Natural killer cell (primary cell): ENCODE results near the gene FGD4. TPM values are rescaled to one million over a fixed set of nuclear protein-coding genes. Genes with fewer than 3 reads are reported as not detected.

Experiments used
- ATAC-seq, 3 donors: fragments of 150-1000 bp in 2 of 3; fragments of 200-7000 bp in 1 of 3; cut with Tn5 transposase; 1 replicate in 1 of 3; 2 replicates in 2 of 3; pipeline ENCODE4 v1.10.0; 2021; ENCODE audit warnings: mild to moderate bottlenecking in 2 of 3, moderate library complexity in 2 of 3
- DNase-seq, 2 donors: peaks; one replicate each; pipeline versions ENCODE4 v3.0.0 to v3.0.0-alpha.2; 2013 to 2021; ENCODE audit warnings: mixed read lengths in 1 of 2
- H3K27ac ChIP-seq: one replicate; pipeline ENCODE4 v1.5.1; 2013; ENCODE audit warnings: mild to moderate bottlenecking, low read length
- H3K27me3 ChIP-seq: one replicate; pipeline ENCODE4 v1.6.1; 2013; ENCODE audit warnings: low read length; ENCODE audit not compliant: control insufficient read depth, insufficient read depth
- H3K36me3 ChIP-seq: one replicate; pipeline ENCODE4 v1.6.1; 2013; ENCODE audit warnings: low read length; ENCODE audit not compliant: control insufficient read depth, insufficient read depth
- H3K4me1 ChIP-seq: one replicate; pipeline ENCODE4 v1.6.1; 2013; ENCODE audit warnings: low read length; ENCODE audit not compliant: control insufficient read depth, insufficient read depth
- H3K4me3 ChIP-seq: one replicate; pipeline ENCODE4 v1.5.1; 2013; ENCODE audit warnings: low read length
- H3K9me3 ChIP-seq: one replicate; pipeline ENCODE4 v1.6.1; 2013; ENCODE audit warnings: low read length; ENCODE audit not compliant: control insufficient read depth, insufficient read depth
- H3K27ac Mint-ChIP-seq, 2 donors: one replicate each; pipeline ENCODE4 v1.8.0; 2022; ENCODE audit warnings: mild to moderate bottlenecking in 2 of 2, mixed read lengths in 2 of 2, moderate library complexity in 1 of 2
- H3K27me3 Mint-ChIP-seq, 2 donors: one replicate each; pipeline ENCODE4 v1.8.0; 2022; ENCODE audit warnings: low read depth in 2 of 2, mixed read lengths in 2 of 2
- H3K36me3 Mint-ChIP-seq: one replicate; pipeline ENCODE4 v1.8.0; 2022; ENCODE audit warnings: mixed read lengths
- H3K4me1 Mint-ChIP-seq, 2 donors: one replicate each; pipeline ENCODE4 v1.8.0; 2022; ENCODE audit warnings: mixed read lengths in 2 of 2
- H3K4me3 Mint-ChIP-seq: one replicate; pipeline ENCODE4 v1.8.0; 2022; ENCODE audit warnings: mild to moderate bottlenecking, moderate library complexity, mixed read lengths
- H3K9me3 Mint-ChIP-seq, 2 donors: one replicate each; pipeline ENCODE4 v1.8.0; 2022; ENCODE audit warnings: mixed read lengths in 2 of 2
- WGBS: methylation state at CpG from one replicate; pipeline ENCODE4 v1.1.7; 2013; ENCODE audit warnings: missing lambda C conversion rate; ENCODE audit not compliant: insufficient coverage; 5-methylcytosine and 5-hydroxymethylcytosine counted together
- intact Hi-C: fragments of 100-400 bp; cut with micrococcal nuclease; formaldehyde crosslinking; loops from one replicate; pipeline ENCODE4 v1.14.2; 2022
- total RNA-seq, 4 donors: library from RNA; stranded (reverse); fragments of 120-200 nt in 1 of 4; gene quantifications; one replicate each; pipeline versions ENCODE4 v1.2.3 to v1.2.4, GENCODE V29; 2013 to 2022
- TF ChIP-seq, protein P1 (sequence below): fragments of 200-600 bp; IDR thresholded peaks from one replicate; pipeline ENCODE4 v1.8.0; 2022; ENCODE audit warnings: antibody characterized with exemption

The FGD4 gene
- total RNA-seq, 3 donors from 2014 or later (not counting 1 experiment from before 2014, with no cell fraction given) = 0.68 to 3.5 (median 2.1) TPM

DNA sequence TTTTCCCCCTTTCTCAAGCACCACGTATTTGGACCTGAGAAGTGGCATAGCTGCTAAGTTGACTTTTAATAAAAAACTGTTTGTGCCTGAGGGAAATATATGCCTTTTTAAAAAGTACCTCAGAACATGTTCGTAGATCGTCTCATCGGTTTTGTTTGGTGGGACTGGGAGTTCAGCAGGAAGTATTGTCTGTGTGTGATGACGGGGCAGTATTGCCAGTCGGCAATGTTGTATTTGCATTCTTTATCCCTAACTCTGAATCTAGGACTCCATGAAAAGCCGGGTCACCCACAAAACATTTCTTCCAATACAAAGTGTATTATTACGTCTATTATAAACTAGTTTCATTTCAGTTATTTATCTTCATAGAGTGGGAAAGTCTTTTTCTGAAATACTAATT is 19.7 kb upstream of the FGD4 start:
- intact Hi-C loops = no loop called here
- no peak overlapping the region for H3K4me3 Mint-ChIP-seq
- H3K27me3 ChIP-seq = no peaks in the 10 kb centered on the region
- no peaks in the 10 kb centered on the region for H3K4me1 Mint-ChIP-seq
- TF ChIP-seq, protein P1, sequence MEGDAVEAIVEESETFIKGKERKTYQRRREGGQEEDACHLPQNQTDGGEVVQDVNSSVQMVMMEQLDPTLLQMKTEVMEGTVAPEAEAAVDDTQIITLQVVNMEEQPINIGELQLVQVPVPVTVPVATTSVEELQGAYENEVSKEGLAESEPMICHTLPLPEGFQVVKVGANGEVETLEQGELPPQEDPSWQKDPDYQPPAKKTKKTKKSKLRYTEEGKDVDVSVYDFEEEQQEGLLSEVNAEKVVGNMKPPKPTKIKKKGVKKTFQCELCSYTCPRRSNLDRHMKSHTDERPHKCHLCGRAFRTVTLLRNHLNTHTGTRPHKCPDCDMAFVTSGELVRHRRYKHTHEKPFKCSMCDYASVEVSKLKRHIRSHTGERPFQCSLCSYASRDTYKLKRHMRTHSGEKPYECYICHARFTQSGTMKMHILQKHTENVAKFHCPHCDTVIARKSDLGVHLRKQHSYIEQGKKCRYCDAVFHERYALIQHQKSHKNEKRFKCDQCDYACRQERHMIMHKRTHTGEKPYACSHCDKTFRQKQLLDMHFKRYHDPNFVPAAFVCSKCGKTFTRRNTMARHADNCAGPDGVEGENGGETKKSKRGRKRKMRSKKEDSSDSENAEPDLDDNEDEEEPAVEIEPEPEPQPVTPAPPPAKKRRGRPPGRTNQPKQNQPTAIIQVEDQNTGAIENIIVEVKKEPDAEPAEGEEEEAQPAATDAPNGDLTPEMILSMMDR = no peak
- peaks cover 6 to 7% of the 10 kb centered on the region in 2 donors for H3K27me3 Mint-ChIP-seq
- no peaks in the 10 kb centered on the region for H3K36me3 Mint-ChIP-seq
- DNase-seq = no peak
- no peak overlapping the region for H3K27ac ChIP-seq
- no peak for ATAC-seq
- H3K4me3 ChIP-seq = no peak overlapping the region
- no peaks in the 10 kb centered on the region for H3K4me1 ChIP-seq
- WGBS = 76% methylated on average over 3 of the region's 8 CpGs
- no peaks in the 10 kb centered on the region for H3K36me3 ChIP-seq
- no peaks in the 10 kb centered on the region for H3K9me3 Mint-ChIP-seq
- no peak overlapping the region for H3K27ac Mint-ChIP-seq
- H3K9me3 ChIP-seq = no peaks in the 10 kb centered on the region

DNA sequence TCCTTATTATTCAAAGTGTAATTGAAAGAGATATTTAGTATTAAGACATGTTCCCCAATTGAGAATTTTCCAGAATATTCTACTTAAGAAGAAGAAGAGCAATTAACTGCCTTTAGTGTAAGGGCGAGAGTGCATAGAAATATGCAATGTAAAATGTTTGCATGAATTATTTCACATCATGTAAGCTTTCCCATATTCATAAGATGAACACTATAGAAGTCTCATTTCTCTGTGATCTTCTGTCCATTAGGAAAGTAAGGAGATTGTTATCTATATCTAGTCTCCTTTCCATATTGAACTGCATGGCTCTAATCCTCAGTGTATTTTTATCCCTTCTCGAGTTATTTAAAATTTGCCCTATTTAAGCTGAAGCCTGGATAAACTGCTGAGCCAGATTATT is 17.1 kb upstream of the FGD4 start:
- ATAC-seq = no peak
- no peak overlapping the region for H3K4me3 Mint-ChIP-seq
- H3K9me3 Mint-ChIP-seq = no peaks in the 10 kb centered on the region
- no peak overlapping the region for H3K27ac Mint-ChIP-seq
- H3K4me3 ChIP-seq = no peak overlapping the region
- WGBS = no CpG with 5 or more reads among the region's 2 CpGs
- DNase-seq = no peak
- H3K27me3 ChIP-seq = no peaks in the 10 kb centered on the region
- H3K9me3 ChIP-seq = no peaks in the 10 kb centered on the region
- H3K4me1 Mint-ChIP-seq = no peaks in the 10 kb centered on the region
- TF ChIP-seq, protein P1 = no peak
- H3K36me3 Mint-ChIP-seq = no peaks in the 10 kb centered on the region
- H3K27me3 Mint-ChIP-seq = peaks cover 6 to 7% of the 10 kb centered on the region in 2 donors
- intact Hi-C loops = no loop called here
- no peak overlapping the region for H3K27ac ChIP-seq
- no peaks in the 10 kb centered on the region for H3K4me1 ChIP-seq
- H3K36me3 ChIP-seq = no peaks in the 10 kb centered on the region

DNA sequence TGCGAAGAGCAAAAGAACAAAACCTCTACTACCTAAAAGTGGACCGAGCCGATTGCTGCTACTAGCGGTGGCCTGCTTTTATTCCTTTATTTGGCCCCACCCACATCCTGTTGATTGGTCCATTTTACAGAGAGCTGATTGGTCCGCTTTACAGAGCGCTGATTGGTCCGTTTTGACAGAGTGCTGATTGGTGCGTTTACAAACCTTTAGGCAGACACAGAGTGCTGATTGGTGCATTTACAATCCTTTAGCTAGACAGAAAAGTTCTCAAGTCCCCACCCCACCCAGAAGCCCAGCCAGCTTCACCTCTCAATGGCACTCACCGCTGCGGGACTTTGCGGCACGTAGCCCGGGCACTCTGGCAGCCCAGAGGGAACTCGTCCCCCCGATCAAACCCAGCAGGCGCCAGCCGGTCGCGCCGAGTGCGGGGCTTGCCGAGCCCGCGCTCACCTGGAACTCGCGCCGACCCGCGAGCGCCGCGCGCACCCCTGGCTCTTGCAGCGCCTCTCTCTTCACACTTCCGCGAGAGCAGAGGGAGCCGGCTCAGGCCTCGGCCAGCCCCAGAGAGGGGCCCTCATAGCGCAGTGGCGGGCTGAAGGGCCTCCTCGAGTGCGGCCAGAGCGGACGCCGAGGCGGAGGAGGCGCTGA is 8.7 kb upstream of the FGD4 start:
- Histone ChIP-seq H3K4me3 (no peak overlapping the region), H3K36me3 (no peaks in the 10 kb centered on the region), H3K27ac (no peak overlapping the region), H3K9me3 (no peaks in the 10 kb centered on the region), H3K4me1 (no peaks in the 10 kb centered on the region), H3K27me3 (no peaks in the 10 kb centered on the region)
- TF ChIP-seq, protein P1 = no peak
- Mint-ChIP-seq H3K4me3 (peak overlapping the region; percentile 69), H3K36me3 (no peaks in the 10 kb centered on the region), H3K27ac (no peak overlapping the region), H3K9me3 (no peaks in the 10 kb centered on the region), H3K27me3 (peaks cover 0 to 8% of the 10 kb centered on the region in 2 donors), H3K4me1 (peaks cover 4 to 8% of the 10 kb centered on the region in 2 donors)
- ATAC-seq = peak in 2 of 3 donors; percentile 49 to 77
- 41% methylated on average over 47 of the region's 47 CpGs for WGBS
- peak in 1 of 2 donors; percentile 24 for DNase-seq
- intact Hi-C loops = no loop called here

DNA sequence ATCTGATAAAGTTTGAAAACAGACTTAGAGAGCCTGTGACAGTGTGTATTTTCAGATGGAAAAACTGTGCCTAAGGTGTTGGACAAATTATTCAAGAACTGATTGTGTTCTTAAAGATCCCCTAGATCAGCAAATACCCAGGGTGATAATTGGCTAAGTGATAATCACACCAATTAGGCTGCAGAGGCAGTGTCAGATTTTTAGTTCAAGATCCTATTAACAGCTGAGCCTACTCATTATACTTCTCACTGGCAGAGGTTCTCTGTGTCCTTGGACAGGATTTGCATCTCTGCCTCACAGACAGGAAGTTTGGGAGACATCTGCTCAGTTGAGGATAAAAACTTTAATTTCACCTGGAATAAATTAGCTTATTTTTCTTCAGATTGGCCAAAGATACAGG is 4.3 kb upstream of the FGD4 start:
- H3K27me3 Mint-ChIP-seq = peaks cover 8 to 12% of the 10 kb centered on the region in 2 donors
- peaks cover 4 to 17% of the 10 kb centered on the region in 2 donors for H3K4me1 Mint-ChIP-seq
- no peak for DNase-seq

More for the DNA sequence above, 4.3 kb upstream of the FGD4 start:
- H3K27ac ChIP-seq = no peak overlapping the region
- H3K4me3 ChIP-seq = no peak overlapping the region
- no peaks in the 10 kb centered on the region for H3K36me3 Mint-ChIP-seq
- H3K4me1 ChIP-seq = peaks cover 8% of the 10 kb centered on the region
- H3K9me3 ChIP-seq = no peaks in the 10 kb centered on the region
- H3K4me3 Mint-ChIP-seq = no peak overlapping the region
- intact Hi-C loops = no loop called here
- peaks cover 8% of the 10 kb centered on the region for H3K27me3 ChIP-seq
- TF ChIP-seq, protein P1 = no peak
- no peak for ATAC-seq
- H3K36me3 ChIP-seq = no peaks in the 10 kb centered on the region
- H3K27ac Mint-ChIP-seq = no peak overlapping the region
- no peaks in the 10 kb centered on the region for H3K9me3 Mint-ChIP-seq
